Measurements from ENCODE around the gene SPEM3.
"Not testable (repeated sequence)": the region's sequence is repeated elsewhere in the genome, so short reads cannot be mapped to it uniquely, and the experiment has no call there.

Gene SPEM3

GRCh38 chr17:7467498-7467897 is 38.8 kb downstream of the SPEM3 start:
- Histone ChIP-seq H3K27me3 (ENCODE audit: control insufficient read depth, insufficient read depth, low read length) (no peaks in the 10 kb centered on the region), H3K4me3 (ENCODE audit: low read depth, low read length) (no peak overlapping the region), H3K27ac (ENCODE audit: low read depth, low read length) (no peak overlapping the region), H3K9me3 (ENCODE audit: control insufficient read depth, insufficient read depth, low read length) (no peaks in the 10 kb centered on the region), H3K9ac (ENCODE audit: low read depth, low read length) (no peak overlapping the region), H3K36me3 (ENCODE audit: control insufficient read depth, insufficient read depth, low read length) (peaks cover 14% of the 10 kb centered on the region), H3K4me1 (ENCODE audit: control insufficient read depth, insufficient read depth, low read length) (no peaks in the 10 kb centered on the region)

- no peak overlapping the region for H3K9ac ChIP-seq (ENCODE audit: low read depth, low read length)
- no peaks in the 10 kb centered on the region for H3K4me1 ChIP-seq (ENCODE audit: control insufficient read depth, insufficient read depth, low read length)
- no peak overlapping the region for H3K27ac ChIP-seq (ENCODE audit: low read depth, low read length)
- no peaks in the 10 kb centered on the region for H3K27me3 ChIP-seq (ENCODE audit: control insufficient read depth, insufficient read depth, low read length)
- H3K9me3 ChIP-seq (ENCODE audit: control insufficient read depth, insufficient read depth, low read length), result no peaks in the 10 kb centered on the region
- H3K4me3 ChIP-seq (ENCODE audit: low read depth, low read length), result no peak overlapping the region
- peaks cover 12% of the 10 kb centered on the region; the same call in 1 of the 2 replicates for H3K36me3 ChIP-seq (ENCODE audit: control insufficient read depth, insufficient read depth, low read length)
These were observed 39.6 kb downstream of the SPEM3 start for GRCh38 chr17:7468290-7468689.

DNA sequence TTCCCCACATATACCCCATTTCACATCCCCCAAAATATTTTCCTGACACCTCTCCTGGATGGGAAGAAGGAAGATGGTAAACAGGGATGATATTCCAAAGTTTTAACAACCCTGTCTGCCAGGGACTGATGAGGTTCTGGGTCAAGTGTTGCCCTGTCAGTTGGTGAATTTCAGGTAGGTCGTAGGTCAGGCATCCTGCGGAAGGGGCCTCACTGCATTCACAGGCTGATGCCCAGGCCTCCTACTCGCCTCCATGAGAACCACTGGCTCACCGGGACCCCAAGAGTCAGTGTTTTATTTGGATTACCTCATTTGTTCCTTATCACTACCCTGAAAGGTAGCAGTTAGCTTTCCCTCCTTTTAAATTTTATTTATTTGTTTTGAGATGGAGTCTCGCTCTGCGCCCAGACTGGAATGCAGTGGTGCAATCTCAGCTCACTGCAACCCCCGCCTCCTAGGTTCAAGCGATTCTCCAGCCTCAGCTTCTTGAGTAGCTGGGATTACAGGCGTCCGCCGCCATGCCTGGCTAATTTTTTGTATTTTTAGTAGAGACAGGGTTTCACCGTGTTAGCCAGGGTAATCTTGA is 40.2 kb downstream of the SPEM3 start:
- H3K4me3 ChIP-seq (ENCODE audit: low read depth, low read length), result no peak overlapping the region
- no peak overlapping the region for H3K27ac ChIP-seq (ENCODE audit: low read depth, low read length)
- H3K9ac ChIP-seq (ENCODE audit: low read depth, low read length), result no peak overlapping the region
- H3K9me3 ChIP-seq (ENCODE audit: control insufficient read depth, insufficient read depth, low read length), result no peaks in the 10 kb centered on the region
- no peaks in the 10 kb centered on the region for H3K4me1 ChIP-seq (ENCODE audit: control insufficient read depth, insufficient read depth, low read length)
- no peaks in the 10 kb centered on the region for H3K27me3 ChIP-seq (ENCODE audit: control insufficient read depth, insufficient read depth, low read length)
- H3K36me3 ChIP-seq (ENCODE audit: control insufficient read depth, insufficient read depth, low read length), result peaks cover 6% of the 10 kb centered on the region; the same call in 1 of the 2 replicates

DNA sequence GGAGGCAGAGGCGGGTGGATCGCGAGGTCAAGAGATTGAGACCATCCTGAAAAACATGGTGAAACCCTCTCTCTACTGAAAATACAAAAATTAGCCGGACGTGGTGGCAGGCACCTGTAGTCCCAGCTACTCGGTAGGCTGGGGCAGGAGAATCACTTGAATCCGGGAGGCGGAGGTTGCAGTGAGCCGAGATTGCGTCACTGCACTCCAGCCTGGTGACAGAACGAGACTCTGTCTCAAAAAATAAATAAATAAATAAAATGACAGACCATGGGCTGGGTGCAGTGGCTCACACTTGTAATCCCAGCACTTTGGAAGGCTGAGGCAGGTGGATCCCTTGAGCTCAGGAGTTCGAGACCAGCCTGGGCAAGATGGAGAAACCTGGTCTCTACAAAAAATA is 41.2 kb downstream of the SPEM3 start:
- not testable (repeated sequence) for H3K9ac ChIP-seq (ENCODE audit: low read depth, low read length)

DNA sequence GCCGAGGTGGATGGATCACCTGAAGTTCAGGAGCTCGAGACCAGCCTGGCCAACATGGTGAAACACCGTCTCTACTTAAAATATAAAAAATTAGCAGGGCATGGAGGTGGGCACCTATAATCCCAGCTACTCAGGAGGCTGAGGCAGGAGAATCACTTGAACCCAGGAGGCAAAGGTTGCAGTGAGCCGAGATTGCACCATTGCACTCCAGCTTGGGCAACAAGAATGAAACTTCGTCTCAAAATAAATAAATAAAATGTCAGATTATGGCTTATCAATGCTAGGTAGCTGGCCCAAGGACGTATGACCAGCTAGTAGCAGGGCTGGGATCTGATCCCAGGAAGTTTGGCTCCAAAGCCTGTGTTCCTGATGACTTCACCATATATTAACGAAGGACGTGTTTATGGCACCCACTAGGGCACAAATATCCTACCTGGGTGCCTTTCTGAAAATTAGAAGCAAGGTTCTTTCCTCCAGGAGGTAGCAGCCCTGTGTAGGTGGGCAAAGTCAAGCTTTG is 41.9 kb downstream of the SPEM3 start:
- not testable (repeated sequence) for H3K4me3 ChIP-seq (ENCODE audit: low read depth, low read length); H3K9ac ChIP-seq (ENCODE audit: low read depth, low read length); H3K4me1 ChIP-seq (ENCODE audit: control insufficient read depth, insufficient read depth, low read length); H3K36me3 ChIP-seq (ENCODE audit: control insufficient read depth, insufficient read depth, low read length); H3K27me3 ChIP-seq (ENCODE audit: control insufficient read depth, insufficient read depth, low read length); H3K27ac ChIP-seq (ENCODE audit: low read depth, low read length); H3K9me3 ChIP-seq (ENCODE audit: control insufficient read depth, insufficient read depth, low read length)

More for the DNA sequence above, 41.2 kb downstream of the SPEM3 start:
- H3K27ac ChIP-seq (ENCODE audit: low read depth, low read length); H3K4me3 ChIP-seq (ENCODE audit: low read depth, low read length); H3K4me1 ChIP-seq (ENCODE audit: control insufficient read depth, insufficient read depth, low read length); H3K36me3 ChIP-seq (ENCODE audit: control insufficient read depth, insufficient read depth, low read length); H3K27me3 ChIP-seq (ENCODE audit: control insufficient read depth, insufficient read depth, low read length); H3K9me3 ChIP-seq (ENCODE audit: control insufficient read depth, insufficient read depth, low read length): not testable (repeated sequence)

- Histone ChIP-seq H3K36me3 (ENCODE audit: control insufficient read depth, insufficient read depth, low read length) (0 out of 2 replicates have a peak, but pooled peaks cover 4% of the 10 kb centered on the region), H3K27ac (ENCODE audit: low read depth, low read length) (no peak overlapping the region), H3K4me3 (ENCODE audit: low read depth, low read length) (no peak overlapping the region), H3K4me1 (ENCODE audit: control insufficient read depth, insufficient read depth, low read length) (no peaks in the 10 kb centered on the region), H3K9ac (ENCODE audit: low read depth, low read length) (no peak overlapping the region), H3K9me3 (ENCODE audit: control insufficient read depth, insufficient read depth, low read length) (no peaks in the 10 kb centered on the region), H3K27me3 (ENCODE audit: control insufficient read depth, insufficient read depth, low read length) (no peaks in the 10 kb centered on the region)
These were observed 43.1 kb downstream of the SPEM3 start for GRCh38 chr17:7471729-7472128.

DNA sequence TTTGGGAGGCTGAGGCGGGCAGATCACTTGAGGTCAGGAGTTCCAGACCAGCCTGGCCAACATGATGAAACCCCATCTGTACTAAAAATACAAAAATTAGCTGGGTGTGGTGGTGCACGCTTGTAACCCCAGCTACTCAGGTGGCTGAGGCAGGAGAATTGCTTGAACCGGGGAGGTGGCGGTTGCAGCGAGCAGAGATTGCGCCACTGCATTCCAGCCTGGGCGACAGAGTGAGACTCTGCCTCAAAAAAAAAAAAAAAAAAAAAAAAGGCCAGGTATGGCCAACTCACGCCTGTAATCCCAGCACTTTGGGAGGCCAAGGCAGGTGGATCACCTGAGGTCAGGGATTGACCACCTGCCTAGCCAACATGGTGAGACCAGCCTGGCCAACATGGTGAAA is 46.1 kb downstream of the SPEM3 start:
- H3K9ac ChIP-seq (ENCODE audit: low read depth, low read length); H3K9me3 ChIP-seq (ENCODE audit: control insufficient read depth, insufficient read depth, low read length); H3K27me3 ChIP-seq (ENCODE audit: control insufficient read depth, insufficient read depth, low read length); H3K27ac ChIP-seq (ENCODE audit: low read depth, low read length); H3K4me3 ChIP-seq (ENCODE audit: low read depth, low read length); H3K36me3 ChIP-seq (ENCODE audit: control insufficient read depth, insufficient read depth, low read length): not testable (repeated sequence)
- peaks cover 15% of the 10 kb centered on the region for H3K4me1 ChIP-seq (ENCODE audit: control insufficient read depth, insufficient read depth, low read length)

DNA sequence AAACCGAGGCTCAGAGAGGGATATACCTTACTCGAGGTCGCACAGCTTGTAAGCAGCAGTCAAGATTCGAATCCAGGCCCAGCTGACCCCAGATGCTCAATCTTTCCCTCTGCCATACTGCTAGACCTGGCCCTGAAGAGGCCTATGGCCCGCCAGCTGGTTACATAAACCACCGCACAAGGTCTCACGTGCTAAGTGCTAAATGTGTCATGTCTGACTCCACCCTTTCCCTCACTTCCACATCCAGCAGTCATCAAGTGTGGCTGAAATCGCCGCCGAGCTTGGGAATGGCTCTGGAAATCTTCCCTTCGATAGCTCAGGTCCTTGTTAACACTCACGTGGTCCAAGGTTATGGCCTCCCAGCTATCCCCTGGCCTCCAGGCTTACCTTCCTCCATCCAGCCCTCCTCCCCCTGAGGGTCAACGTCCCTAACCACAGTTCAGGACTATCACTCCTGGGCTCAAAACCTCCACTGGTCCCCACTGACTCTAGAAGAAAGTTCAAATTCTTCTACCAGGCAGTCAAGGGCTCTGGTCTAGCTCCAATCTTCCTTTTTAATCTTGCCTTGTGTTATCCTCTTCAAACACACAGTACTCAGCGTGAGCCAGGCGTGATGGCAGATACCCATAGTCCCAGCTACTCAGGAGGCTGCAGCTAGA is 47.2 kb downstream of the SPEM3 start:
- Histone ChIP-seq H3K4me1 (ENCODE audit: control insufficient read depth, insufficient read depth, low read length) (peaks cover 18% of the 10 kb centered on the region), H3K36me3 (ENCODE audit: control insufficient read depth, insufficient read depth, low read length) (no peaks in the 10 kb centered on the region), H3K9me3 (ENCODE audit: control insufficient read depth, insufficient read depth, low read length) (no peaks in the 10 kb centered on the region), H3K27me3 (ENCODE audit: control insufficient read depth, insufficient read depth, low read length) (no peaks in the 10 kb centered on the region), H3K27ac (ENCODE audit: low read depth, low read length) (no peak overlapping the region), H3K4me3 (ENCODE audit: low read depth, low read length) (no peak overlapping the region), H3K9ac (ENCODE audit: low read depth, low read length) (no peak overlapping the region)

- H3K4me1 ChIP-seq (ENCODE audit: control insufficient read depth, insufficient read depth, low read length), result peaks cover 18% of the 10 kb centered on the region
- H3K4me3 ChIP-seq (ENCODE audit: low read depth, low read length), result no peak overlapping the region
- H3K36me3 ChIP-seq (ENCODE audit: control insufficient read depth, insufficient read depth, low read length), result no peaks in the 10 kb centered on the region
- no peak overlapping the region for H3K27ac ChIP-seq (ENCODE audit: low read depth, low read length)
- H3K9ac ChIP-seq (ENCODE audit: low read depth, low read length), result no peak overlapping the region
- H3K27me3 ChIP-seq (ENCODE audit: control insufficient read depth, insufficient read depth, low read length), result no peaks in the 10 kb centered on the region
- H3K9me3 ChIP-seq (ENCODE audit: control insufficient read depth, insufficient read depth, low read length), result no peaks in the 10 kb centered on the region
These were observed 47.8 kb downstream of the SPEM3 start for GRCh38 chr17:7476494-7476893.

GRCh38 chr17:7476951-7477350 is 48.3 kb downstream of the SPEM3 start:
- Histone ChIP-seq H3K27me3 (ENCODE audit: control insufficient read depth, insufficient read depth, low read length) (no peaks in the 10 kb centered on the region), H3K9me3 (ENCODE audit: control insufficient read depth, insufficient read depth, low read length) (no peaks in the 10 kb centered on the region), H3K9ac (ENCODE audit: low read depth, low read length) (no peak overlapping the region), H3K4me3 (ENCODE audit: low read depth, low read length) (no peak overlapping the region), H3K36me3 (ENCODE audit: control insufficient read depth, insufficient read depth, low read length) (no peaks in the 10 kb centered on the region), H3K27ac (ENCODE audit: low read depth, low read length) (no peak overlapping the region), H3K4me1 (ENCODE audit: control insufficient read depth, insufficient read depth, low read length) (peaks cover 18% of the 10 kb centered on the region)

GRCh38 chr17:7477392-7478275 is 49.0 kb downstream of the SPEM3 start:
- peak overlapping the region; percentile 72; the same call in 1 of the 2 replicates for H3K4me3 ChIP-seq (ENCODE audit: low read depth, low read length)
- H3K9me3 ChIP-seq (ENCODE audit: control insufficient read depth, insufficient read depth, low read length), result no peaks in the 10 kb centered on the region
- H3K27ac ChIP-seq (ENCODE audit: low read depth, low read length), result peak overlapping the region; percentile 31
- peaks cover 18% of the 10 kb centered on the region for H3K4me1 ChIP-seq (ENCODE audit: control insufficient read depth, insufficient read depth, low read length)
- H3K9ac ChIP-seq (ENCODE audit: low read depth, low read length), result no peak overlapping the region
- no peaks in the 10 kb centered on the region for H3K27me3 ChIP-seq (ENCODE audit: control insufficient read depth, insufficient read depth, low read length)
- H3K36me3 ChIP-seq (ENCODE audit: control insufficient read depth, insufficient read depth, low read length), result no peaks in the 10 kb centered on the region
